Measurements from ENCODE around the gene AKAP13.

DNA sequence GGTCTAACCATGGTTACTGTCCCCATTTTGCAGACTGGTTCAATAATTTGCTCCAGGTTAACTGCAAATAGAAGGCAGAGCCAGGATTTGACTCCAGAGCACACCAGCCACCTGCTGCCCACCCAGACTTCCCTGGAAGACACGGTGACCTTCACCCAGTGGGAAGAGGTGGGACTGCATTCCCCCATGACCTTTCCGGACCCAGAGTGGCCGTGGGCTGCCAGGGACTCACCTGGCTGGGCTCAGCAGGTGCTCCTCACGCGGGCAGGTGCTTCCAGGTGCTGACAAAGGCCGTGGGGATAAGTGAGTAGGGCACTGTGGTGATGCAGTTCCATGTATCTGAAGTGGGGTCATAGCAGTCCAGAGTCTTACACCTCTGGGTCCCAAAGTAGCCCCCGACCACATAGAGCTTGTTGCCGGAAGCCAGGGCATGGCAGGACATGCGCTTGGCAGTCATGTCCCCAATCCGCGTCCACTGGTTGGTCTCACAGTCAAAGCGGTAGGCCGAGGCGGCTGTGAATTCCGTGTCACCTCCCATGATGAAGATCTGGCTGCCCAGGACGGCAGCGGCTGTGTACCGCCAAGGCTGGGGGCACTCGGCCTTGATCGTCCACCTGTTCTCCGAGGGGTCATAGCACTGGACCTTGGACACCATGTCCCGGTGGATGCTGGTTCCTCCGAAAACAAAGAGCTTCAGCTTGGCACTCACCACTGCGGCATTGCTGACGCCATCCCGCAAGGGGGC is 387.6 kb downstream of the AKAP13 start:
- TF ChIP-seq, protein P1, sequence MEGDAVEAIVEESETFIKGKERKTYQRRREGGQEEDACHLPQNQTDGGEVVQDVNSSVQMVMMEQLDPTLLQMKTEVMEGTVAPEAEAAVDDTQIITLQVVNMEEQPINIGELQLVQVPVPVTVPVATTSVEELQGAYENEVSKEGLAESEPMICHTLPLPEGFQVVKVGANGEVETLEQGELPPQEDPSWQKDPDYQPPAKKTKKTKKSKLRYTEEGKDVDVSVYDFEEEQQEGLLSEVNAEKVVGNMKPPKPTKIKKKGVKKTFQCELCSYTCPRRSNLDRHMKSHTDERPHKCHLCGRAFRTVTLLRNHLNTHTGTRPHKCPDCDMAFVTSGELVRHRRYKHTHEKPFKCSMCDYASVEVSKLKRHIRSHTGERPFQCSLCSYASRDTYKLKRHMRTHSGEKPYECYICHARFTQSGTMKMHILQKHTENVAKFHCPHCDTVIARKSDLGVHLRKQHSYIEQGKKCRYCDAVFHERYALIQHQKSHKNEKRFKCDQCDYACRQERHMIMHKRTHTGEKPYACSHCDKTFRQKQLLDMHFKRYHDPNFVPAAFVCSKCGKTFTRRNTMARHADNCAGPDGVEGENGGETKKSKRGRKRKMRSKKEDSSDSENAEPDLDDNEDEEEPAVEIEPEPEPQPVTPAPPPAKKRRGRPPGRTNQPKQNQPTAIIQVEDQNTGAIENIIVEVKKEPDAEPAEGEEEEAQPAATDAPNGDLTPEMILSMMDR (tag by site-specific recombination; IDR thresholded peaks at IDR 0.05), result no peak
- TF ChIP-seq, protein P2, sequence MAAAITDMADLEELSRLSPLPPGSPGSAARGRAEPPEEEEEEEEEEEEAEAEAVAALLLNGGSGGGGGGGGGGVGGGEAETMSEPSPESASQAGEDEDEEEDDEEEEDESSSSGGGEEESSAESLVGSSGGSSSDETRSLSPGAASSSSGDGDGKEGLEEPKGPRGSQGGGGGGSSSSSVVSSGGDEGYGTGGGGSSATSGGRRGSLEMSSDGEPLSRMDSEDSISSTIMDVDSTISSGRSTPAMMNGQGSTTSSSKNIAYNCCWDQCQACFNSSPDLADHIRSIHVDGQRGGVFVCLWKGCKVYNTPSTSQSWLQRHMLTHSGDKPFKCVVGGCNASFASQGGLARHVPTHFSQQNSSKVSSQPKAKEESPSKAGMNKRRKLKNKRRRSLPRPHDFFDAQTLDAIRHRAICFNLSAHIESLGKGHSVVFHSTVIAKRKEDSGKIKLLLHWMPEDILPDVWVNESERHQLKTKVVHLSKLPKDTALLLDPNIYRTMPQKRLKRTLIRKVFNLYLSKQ (tag by site-specific recombination; IDR thresholded peaks at IDR 0.05; ENCODE audit: borderline replicate concordance), result no peak
- TF ChIP-seq RBAK (tag by site-specific recombination; IDR thresholded peaks at IDR 0.05), result no peak
- no peak for TF ChIP-seq IKZF3 (tag by site-specific recombination; IDR thresholded peaks at IDR 0.05)

All from HEK293 (cell line).